GM19043 (cell line): Measurements from ENCODE around the gene KRT4.
"Not testable (repeated sequence)": the region's sequence is repeated elsewhere in the genome, so short reads cannot be mapped to it uniquely, and the experiment has no call there.

Experiments
- ATAC-seq: cut with Tn5 transposase; IDR thresholded peaks from one replicate; pipeline ENCODE4 v1.9.1; 2021; ENCODE audit warnings: low read depth; ENCODE audit not compliant: unreplicated experiment

The KRT4 gene

DNA sequence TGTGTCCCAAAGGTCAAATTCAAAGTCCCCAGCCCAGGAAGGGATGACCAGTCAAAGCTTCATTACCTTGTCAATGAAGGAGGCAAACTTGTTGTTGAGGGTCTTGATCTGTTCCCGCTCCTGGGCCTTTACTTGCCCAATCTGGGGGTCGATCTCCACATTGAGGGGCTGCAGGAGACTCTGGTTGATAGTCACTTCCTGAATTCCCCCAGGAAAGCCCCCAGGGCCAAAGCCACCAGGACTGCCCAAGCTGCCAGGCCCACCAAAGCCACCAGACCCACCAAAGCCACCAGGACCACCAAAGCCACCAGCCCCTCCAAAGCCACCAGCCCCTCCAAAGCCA is 18.6 kb downstream of the KRT4 start:
- ATAC-seq: not testable (repeated sequence)

DNA sequence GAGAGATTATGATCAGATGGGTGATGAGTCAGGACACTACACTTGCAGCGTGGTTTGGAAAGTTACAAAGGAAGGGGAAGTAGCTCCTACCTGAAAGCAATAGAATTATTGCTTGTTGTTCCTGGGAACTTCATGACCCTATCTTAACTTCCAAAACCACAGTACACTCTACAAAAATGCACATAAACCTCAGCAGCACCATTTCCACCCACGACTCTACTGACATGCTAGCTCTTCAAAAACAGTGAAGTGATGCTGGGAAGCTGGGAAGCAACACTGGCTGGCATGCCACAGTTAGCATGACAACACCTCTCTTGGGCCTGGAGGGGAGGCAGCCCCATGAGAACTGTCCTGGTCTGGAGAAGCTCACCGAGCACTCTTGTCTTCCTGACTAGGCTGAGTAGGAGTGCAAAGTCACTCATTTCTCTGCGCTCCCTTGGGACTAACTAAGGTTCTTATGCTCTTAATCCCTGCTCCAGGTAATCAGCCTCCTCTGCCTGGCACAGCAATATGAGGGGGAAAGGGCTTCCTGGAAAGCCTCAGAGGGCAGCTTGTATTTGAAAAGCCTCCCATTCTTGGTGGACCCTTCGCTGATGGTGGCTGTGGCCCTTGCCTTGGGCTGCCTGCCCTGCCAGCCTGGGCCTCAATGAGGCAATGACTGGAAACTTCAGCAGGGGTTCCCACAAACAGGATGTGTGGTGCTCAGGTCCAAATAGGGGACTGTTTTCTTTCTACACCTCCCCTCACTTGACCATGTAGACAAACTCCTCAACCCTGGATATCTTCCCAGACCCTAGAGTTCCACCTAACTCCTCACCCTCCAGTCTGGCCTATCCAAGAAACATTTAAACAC is 19.2 kb downstream of the KRT4 start:
- ATAC-seq: no peak

DNA sequence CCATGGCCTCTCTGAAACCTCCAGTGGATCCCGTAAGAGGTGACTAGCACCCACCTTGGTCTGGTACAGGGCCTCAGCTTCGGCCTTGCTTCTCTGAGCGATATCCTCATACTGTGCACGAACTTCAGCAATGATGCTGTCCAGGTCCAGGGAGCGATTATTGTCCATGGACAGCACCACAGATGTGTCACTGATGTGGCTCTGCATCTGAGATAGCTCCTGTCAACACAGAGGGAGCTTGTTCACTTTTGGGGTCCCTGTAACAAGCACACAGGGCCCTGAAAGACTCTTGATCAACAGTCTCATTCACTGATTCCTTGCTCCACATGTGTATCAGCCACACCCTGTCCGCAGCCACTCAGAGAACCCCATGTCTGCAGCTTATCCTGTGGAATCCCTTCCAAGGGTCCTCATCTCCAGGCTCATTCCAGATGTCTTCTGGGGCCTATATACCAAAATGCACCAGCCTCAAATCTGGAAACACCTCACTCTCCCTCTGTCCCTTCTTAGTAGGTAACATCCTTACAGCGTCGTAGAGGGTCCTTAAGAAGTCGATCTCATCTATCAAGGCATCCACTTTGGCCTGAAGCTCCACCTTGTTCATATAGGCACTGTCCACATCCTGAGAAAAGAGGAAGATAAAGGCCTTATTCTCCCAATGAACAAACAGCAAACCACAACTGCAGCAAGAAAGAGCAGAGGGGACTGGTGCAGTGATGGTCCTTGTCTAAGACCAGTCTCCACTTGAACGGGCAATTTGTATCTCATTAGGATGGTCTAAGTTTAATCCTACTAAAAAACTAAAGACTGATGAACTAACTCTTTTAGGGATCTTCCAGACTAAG is 21.5 kb downstream of the KRT4 start:
- no peak for ATAC-seq

DNA sequence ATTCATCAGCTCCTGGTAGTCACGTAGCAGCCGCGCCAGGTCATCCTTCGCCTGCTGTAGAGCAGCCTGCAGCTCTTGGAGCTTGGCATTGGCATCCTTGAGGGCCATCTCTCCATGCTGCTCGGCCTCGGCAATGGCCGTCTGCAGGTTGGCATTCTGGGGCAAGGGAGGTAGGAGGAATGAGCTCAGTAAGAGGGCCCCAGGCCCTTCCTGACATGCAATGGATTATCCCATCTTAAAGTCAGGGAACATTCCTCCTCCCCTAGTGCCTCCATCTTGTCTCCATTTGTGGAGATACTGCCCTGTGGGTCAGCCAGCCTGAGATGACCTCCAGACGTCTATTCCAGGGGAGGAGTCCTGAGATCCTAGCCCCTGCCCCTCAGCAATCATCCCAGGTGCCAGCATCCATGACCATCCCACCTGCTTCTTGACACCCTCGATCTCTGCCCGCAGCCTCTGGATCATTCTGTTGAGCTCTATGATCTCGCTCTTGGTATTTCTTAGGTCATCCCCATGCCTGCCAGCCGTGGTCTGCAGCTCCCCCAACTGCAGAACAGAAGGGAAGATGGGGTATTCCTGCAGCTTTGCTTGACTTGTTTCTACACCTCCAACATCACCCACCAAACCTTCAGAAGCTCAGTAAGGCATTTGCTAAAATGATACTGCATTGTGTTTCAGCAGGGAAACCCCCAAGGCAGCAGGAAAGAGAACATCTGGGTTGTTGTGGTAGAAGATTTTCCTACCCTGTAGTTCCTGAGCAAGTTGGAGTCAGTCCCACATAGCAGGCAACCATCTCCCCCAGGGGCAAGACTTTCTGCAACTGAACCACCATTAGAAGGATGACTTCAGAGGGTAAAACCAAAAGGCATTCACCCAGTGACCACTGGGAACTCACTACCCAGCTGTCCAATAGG is 22.4 kb downstream of the KRT4 start:
- ATAC-seq: no peak

DNA sequence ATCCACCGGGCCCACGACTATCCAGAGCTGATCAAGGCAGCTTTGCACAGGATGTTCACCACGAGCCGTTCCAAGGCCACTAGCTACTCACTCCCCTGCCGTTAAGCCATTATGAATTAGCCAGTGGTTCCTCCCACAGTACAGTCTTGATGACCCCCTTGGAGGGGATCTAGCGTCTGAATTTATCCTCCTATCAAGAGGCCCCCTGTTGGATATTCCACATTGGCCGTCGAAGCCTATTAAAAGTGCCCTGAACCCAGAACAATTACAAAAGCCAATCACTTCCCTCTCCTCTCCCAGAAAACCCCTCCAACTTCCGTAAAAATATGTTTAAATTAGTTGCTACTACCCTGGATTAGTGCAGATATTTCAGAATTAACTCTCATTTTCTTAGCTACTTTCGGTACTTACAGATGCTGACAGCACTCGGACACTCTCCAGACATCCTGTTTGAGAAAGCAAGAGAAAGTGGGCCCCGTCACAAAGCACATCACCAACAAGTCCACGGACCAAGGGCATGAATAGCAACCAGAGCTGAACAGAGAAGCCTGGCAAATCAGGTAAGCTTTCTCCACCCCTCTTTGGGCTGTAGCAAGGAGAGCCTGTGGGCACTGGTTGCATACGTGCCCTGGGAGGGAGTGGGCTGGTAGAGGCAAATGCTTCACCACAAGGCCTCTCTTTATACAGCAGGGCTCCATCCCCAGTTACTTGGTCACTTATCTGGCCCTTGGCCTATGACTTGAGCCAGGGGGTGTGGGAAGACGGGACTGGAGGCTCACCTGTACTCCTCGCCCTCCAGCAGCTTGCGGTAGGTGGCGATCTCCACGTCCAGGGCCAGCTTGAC is 23.3 kb downstream of the KRT4 start:
- ATAC-seq: no peak

DNA sequence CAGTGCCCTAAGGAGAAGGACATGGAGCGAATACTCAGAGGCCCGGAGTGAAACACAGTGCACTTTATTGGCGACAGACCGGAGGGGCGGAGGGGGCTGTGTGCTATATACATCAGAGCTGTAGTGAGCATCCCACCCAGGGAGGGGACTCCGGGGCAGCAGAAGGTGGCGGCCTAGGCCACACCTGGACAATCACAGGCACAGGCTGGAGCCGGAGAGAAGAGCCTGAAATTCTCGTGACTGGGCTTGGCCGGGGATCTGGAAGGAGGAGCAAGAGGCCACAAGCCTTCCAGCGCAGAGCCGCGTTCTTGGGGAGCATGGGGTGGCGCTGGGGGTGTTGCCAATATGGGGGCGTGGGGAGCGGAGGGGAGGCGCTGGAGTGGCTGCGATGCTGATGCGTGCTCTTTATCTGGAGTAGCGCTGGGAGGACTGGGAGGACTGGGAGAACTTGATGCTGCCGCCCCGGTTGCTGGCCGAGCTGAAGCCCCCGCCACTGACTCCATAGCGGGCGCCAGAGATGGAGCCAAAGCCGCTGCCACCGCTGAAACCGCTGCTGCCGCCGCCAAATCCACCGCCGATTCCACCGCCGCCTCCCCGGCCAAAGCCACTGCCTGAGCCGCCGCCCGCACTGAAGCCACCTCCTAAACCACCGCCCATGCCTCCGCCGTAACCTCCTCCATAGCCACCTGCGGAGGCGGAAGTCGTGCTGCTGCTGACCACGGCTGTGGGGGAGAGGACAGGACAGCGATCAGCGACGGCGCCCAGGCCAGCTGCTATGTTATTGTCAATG is 24.1 kb downstream of the KRT4 start:
- no peak for ATAC-seq

DNA sequence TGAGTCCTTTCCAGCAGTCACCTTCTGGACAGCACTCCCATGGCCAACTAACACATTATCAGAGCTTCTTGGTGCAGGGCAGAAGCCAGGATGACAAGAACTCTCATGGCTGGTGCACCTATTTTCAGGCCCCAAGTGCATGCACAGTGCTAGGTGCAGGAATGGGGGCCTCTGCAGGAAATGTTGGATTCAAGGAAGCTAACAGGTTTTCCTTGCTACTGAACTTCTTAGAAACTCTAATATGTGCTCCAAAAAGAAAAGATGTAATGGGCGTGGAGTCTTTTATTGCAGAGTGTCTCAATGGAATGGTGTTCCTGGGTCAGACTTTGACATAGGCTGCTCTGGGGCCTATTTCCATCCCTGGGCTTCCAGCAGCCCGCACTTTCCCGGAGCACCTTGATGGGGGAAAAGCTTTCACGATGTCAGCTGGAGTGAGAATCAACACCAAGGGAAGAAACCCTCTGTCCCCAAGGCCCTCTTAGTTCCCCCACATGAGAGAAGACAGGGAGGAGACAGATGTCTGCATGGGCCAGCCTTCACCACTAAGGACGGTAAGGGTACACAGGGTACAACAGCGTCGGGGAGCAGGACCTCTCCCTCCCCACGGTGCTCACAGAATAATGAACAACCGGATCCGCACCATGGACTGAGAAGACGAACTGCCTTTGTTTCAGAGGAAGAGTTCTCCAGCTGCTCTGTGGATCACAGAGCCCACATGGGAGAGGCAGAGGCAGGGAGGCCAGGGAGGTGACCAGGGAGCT is 24.9 kb downstream of the KRT4 start:
- no peak for ATAC-seq

DNA sequence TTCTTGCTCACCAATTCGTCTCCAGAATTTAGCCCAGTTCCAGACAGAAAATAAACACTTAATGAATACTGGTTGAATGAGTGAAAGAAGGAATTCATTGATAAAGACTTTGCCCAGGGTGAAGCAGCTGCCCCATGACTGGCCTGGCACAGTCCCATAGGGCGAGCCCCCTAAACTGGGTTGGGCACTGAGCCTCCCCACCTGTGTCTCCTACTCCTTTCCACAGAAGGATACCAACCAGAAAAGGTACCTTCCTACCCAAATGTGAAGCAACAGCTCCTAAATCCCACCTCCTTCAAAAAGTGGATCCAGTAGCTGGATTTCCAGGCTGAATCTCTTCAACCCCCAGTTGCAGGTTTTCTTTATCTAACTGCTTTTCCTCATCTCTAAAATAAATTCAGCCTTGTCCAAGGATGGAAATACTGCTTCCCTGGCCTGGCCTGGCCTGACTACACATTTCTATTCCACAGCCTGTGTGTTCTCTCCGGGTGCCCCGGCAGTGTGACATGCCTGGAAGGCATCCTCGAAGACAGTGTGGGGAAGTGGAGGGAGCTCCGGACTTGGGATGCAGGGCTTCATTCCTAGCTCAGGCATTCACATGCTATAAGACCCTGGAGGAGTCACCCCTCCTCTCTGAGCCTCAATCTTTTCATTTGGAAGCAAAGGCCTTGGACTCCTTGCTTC is 25.6 kb downstream of the KRT4 start:
- no peak for ATAC-seq

DNA sequence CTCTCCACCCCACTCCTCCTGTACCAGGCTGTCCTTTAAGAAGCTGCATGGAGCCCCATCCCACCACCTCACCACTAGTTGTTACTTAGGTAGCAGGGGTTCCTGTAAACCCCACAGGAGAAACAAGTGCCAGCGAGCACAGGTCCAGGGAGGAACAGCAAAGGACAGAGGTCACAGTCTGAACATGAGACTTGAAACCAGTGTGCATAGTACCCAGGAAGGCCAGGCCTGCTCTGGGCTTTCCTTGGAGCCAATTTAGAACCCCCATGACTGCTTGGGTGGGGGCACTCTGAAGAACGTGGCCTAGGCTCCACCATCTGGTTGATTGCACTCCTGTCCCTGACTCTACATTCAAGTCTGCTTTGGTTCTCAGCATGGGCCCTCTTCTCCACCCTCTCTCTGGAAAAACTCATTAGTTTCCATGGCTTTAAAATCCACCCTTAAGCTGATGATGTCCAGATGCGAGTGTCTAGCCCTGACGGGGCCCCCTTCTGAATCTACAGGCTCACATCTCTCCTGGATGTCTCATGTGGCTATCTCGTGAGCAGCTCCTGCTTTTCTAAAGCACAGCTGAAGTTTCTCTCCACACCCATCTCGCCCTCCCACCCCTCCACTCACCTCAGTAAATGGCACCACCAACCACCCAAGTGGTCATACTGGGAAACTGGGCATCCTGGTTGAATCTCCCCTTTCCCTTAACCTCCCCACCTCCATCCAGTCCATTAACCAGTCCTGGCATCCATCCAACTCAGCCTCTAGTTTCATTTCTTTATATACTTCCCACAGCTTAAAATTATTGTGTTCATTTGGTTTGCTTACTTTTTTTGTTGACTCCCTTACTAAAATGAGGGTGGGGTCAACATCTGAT is 26.4 kb downstream of the KRT4 start:
- ATAC-seq: no peak

DNA sequence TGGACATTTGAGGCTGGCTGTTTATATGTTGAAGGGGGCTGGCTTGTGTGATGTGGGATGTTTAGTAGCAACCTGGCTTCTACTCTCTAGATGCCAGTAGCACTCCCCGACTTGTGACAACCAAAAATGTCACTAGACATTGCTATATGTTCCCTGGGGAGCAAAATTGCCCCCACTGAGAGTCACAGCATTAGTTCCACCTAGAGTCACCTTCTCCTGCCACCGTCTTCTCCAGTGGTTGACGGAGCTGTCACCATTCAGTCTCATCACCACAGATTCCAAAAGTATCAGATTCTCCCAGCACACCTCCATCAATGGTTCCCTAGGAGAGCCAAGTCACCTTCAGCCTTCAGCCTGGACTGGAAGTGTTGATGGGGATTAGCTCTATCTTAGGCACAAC is 29.0 kb downstream of the KRT4 start:
- ATAC-seq: no peak

DNA sequence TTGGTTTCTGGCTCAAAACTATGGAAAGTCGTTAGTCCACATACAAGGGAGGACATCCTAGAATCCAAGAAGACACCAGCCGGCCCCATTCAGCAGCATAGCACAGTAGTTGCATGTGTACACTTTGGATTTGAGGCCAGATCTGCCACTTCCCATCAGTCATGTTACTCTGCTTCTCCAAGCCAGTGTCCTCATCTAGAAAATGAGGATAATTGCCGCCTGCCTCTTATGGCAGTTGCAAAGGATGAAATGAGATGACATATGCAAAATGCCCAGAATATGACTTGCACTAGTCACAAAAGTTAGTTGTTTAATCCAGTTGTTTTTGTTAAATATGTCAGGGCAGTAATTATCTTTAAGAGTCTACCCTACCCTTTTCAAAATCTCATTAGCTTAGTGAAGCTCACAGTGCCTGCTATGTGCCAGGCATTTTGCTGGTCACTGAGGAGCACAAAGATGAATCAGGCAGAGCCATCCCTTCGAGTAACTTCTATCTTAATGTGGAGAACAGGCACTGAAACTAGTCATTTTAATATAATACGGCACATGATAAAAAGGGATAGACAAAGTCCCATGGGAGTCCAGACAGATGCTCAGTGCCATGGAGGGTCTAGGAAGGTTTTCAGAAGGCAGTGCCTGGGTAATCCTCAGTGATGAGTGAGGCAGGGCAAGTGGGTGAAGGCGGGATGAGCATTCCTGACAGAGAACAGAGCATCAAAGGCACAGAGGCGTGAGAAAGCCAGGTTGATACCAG is 30.2 kb downstream of the KRT4 start:
- no peak for ATAC-seq

DNA sequence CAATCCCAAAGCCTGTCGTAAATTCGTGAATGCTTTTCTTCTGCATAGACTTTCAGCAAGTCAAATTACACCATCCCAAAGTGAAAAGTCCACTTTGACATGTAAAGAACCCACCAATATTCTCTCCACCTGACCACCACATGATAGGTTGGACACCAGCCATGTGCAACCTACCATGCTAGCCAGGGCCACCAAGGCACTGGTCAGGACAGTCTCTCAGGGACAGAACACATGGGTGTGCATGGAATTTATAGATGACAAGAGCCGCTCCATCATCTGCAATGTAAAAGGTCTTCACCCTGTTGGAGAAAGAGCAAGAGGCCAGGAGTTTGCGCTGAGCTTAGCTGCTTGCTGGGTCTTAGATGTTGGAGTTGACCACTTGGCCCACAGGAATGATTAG is 31.4 kb downstream of the KRT4 start:
- ATAC-seq: no peak

DNA sequence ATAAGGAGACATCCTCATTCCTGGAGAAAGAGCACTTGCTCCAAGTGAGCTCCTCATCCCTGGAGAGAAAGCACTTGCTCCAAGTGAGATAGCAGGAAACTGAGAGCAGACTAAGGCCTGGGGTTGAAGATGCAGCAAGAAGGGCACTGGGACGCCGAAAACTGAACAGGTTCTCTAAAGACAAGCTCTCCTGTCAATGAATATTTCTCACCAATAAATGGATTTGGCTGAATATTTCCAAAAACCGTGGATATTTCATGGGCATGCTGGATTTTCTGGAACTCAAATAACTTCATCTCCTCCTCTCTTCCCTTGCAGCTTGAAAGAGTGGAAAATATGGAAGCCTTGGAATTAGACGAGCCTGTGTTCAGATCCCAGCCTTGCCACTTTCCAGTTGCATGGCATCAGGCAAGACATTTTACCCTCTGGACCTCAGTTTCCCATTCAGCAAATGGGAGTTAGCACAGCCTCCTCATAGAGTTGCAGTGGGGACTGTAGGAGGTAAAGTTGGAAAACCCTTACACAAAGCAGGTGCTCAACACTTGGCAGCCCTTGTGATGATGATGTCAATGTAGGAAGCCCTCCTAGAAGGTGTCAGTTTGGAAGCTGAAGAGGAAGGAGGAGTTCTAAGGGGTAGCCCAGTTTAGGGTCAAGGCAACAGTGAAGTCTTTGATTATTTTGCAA is 32.4 kb downstream of the KRT4 start:
- no peak for ATAC-seq

DNA sequence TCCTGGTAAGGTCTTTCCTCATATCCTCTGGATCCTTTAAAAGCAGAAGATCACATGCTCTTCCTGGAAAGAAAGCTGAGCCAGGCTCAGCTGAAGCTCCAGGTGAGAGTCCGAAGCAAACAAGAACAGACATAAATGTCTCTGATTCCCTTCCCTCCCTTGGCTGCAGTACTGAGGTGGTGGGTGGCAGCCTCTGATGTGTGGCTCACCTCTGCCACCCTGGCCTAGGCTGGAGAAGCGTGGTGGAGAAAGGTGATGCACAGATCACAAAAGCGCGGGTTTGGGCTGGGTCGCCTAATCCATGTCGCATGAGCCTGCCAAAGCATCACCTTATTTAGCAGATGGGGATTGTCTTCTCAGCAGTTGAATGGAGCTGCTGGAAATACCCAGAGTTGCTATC is 34.0 kb downstream of the KRT4 start:
- no peak for ATAC-seq

DNA sequence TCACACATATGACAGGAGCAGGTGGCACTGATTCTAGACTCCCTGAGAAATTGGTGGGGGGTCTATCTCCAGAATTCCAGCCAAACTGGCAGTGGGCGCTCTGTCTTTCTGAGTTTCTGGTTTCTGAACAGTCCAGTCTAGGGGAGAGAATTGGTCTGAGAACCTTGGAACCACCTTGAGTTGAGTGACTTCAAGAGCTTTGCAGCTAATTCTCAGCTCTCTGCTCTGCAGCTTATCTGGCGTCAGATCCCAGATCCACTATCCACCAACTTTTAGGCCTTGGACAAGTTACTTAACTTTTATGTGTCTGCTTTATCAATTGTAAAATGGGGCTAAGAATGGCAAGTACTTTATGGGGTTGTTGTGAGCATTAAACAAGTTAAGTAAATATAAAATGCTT is 35.1 kb downstream of the KRT4 start:
- no peak for ATAC-seq

DNA sequence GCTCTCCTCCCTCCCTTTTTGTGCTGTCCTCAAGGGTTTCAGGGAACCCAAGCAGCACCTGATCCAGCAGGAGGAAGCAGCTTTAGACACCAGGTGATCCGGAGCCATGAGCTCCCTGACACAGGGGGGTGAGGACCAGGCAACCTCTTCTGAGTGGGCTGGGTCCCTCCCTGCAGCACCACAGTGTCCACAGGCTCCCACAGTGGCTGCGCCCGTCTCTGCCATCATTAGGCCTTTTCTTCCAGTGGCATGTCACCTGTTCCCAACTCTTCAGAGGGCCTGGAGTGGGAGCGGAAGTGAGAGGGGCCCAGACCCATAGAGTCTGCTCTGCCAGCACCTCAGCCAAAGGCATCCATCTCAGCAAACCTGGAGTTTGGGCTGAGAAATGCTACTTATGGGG is 36.4 kb downstream of the KRT4 start:
- no peak for ATAC-seq
